T-helper 2 cell treated with Interferon-gamma antibody and Interleukin-4, amounts not matched to agents 5 μg/mL and 100 μg/mL, for 36 hours (primary cell): ENCODE measurements around the gene PRTG.

Experiments used
- DNase-seq: peaks from one replicate; pipeline ENCODE4 v3.0.0; 2021; ENCODE audit warnings: low spot score
- H3K27ac Mint-ChIP-seq: one replicate; pipeline ENCODE4 v1.8.0; 2021; ENCODE audit warnings: mild to moderate bottlenecking, mixed read lengths
- H3K27me3 Mint-ChIP-seq: one replicate; pipeline ENCODE4 v1.8.0; 2021; ENCODE audit warnings: low read depth, mixed read lengths
- H3K36me3 Mint-ChIP-seq: one replicate; pipeline ENCODE4 v1.8.0; 2021; ENCODE audit warnings: low read depth, mixed read lengths
- H3K4me1 Mint-ChIP-seq: one replicate; pipeline ENCODE4 v1.8.0; 2021; ENCODE audit warnings: low read depth, mixed read lengths
- H3K4me3 Mint-ChIP-seq: one replicate; pipeline ENCODE4 v1.8.0; 2022; ENCODE audit warnings: mild to moderate bottlenecking, moderate library complexity, mixed read lengths
- H3K9me3 Mint-ChIP-seq: one replicate; pipeline ENCODE4 v1.8.0; 2021; ENCODE audit warnings: mixed read lengths

Gene PRTG

GRCh38 chr15:55660153-55660552, 82.8 kb downstream of the PRTG start:
- Mint-ChIP-seq H3K4me3 (no peak overlapping the region), H3K4me1 (peaks cover 21% of the 10 kb centered on the region), H3K9me3 (no peaks in the 10 kb centered on the region), H3K36me3 (no peaks in the 10 kb centered on the region), H3K27me3 (peaks cover 2% of the 10 kb centered on the region), H3K27ac (no peak overlapping the region)
- DNase-seq = no peak

- Mint-ChIP-seq H3K4me3 (no peak overlapping the region), H3K27me3 (peaks cover 2% of the 10 kb centered on the region), H3K9me3 (no peaks in the 10 kb centered on the region), H3K27ac (no peak overlapping the region), H3K4me1 (peaks cover 25% of the 10 kb centered on the region), H3K36me3 (no peaks in the 10 kb centered on the region)
- DNase-seq = no peak
These were observed 83.5 kb downstream of the PRTG start for GRCh38 chr15:55659481-55659880.

GRCh38 chr15:55658886-55659285, 84.1 kb downstream of the PRTG start:
- no peak overlapping the region for H3K4me3 Mint-ChIP-seq
- peaks cover 2% of the 10 kb centered on the region for H3K27me3 Mint-ChIP-seq
- no peaks in the 10 kb centered on the region for H3K36me3 Mint-ChIP-seq
- H3K4me1 Mint-ChIP-seq = peaks cover 25% of the 10 kb centered on the region
- H3K27ac Mint-ChIP-seq = no peak overlapping the region
- no peak for DNase-seq
- no peaks in the 10 kb centered on the region for H3K9me3 Mint-ChIP-seq

- Mint-ChIP-seq H3K27ac (no peak overlapping the region), H3K4me3 (no peak overlapping the region), H3K27me3 (peaks cover 2% of the 10 kb centered on the region), H3K36me3 (no peaks in the 10 kb centered on the region), H3K9me3 (no peaks in the 10 kb centered on the region), H3K4me1 (peaks cover 6% of the 10 kb centered on the region)
- no peak for DNase-seq
These were observed 88.4 kb downstream of the PRTG start for GRCh38 chr15:55654561-55655031.

GRCh38 chr15:55652909-55653495, 90.0 kb downstream of the PRTG start:
- DNase-seq = no peak
- H3K27me3 Mint-ChIP-seq = peaks cover 2% of the 10 kb centered on the region
- H3K4me3 Mint-ChIP-seq = no peak overlapping the region
- H3K36me3 Mint-ChIP-seq = no peaks in the 10 kb centered on the region
- no peaks in the 10 kb centered on the region for H3K9me3 Mint-ChIP-seq
- no peak overlapping the region for H3K27ac Mint-ChIP-seq
- peaks cover 4% of the 10 kb centered on the region for H3K4me1 Mint-ChIP-seq

GRCh38 chr15:55652359-55652758, 90.6 kb downstream of the PRTG start:
- H3K27ac Mint-ChIP-seq = no peak overlapping the region
- DNase-seq = no peak
- peaks cover 4% of the 10 kb centered on the region for H3K4me1 Mint-ChIP-seq
- H3K36me3 Mint-ChIP-seq = no peaks in the 10 kb centered on the region
- H3K4me3 Mint-ChIP-seq = no peak overlapping the region
- peaks cover 2% of the 10 kb centered on the region for H3K27me3 Mint-ChIP-seq
- no peaks in the 10 kb centered on the region for H3K9me3 Mint-ChIP-seq

- Mint-ChIP-seq H3K4me3 (no peak overlapping the region), H3K9me3 (no peaks in the 10 kb centered on the region), H3K4me1 (no peaks in the 10 kb centered on the region), H3K27ac (no peak overlapping the region), H3K27me3 (peaks cover 3% of the 10 kb centered on the region), H3K36me3 (no peaks in the 10 kb centered on the region)
- DNase-seq = no peak
These were observed 93.9 kb downstream of the PRTG start for GRCh38 chr15:55649058-55649423.

- no peaks in the 10 kb centered on the region for H3K36me3 Mint-ChIP-seq
- no peaks in the 10 kb centered on the region for H3K9me3 Mint-ChIP-seq
- no peak overlapping the region for H3K4me3 Mint-ChIP-seq
These were observed 104.2 kb downstream of the PRTG start for GRCh38 chr15:55638764-55639163.

GRCh38 chr15:55637086-55637485, 105.9 kb downstream of the PRTG start:
- Mint-ChIP-seq H3K27ac (no peak overlapping the region), H3K4me3 (no peak overlapping the region), H3K9me3 (no peaks in the 10 kb centered on the region), H3K36me3 (no peaks in the 10 kb centered on the region), H3K27me3 (peaks cover 5% of the 10 kb centered on the region), H3K4me1 (no peaks in the 10 kb centered on the region)
- DNase-seq = no peak

More at GRCh38 chr15:55638764-55639163, 104.2 kb downstream of the PRTG start:
- Mint-ChIP-seq H3K27ac (no peak overlapping the region), H3K4me1 (no peaks in the 10 kb centered on the region), H3K27me3 (no peaks in the 10 kb centered on the region)
- DNase-seq = no peak

- no peaks in the 10 kb centered on the region for H3K4me1 Mint-ChIP-seq
- H3K27ac Mint-ChIP-seq = no peak overlapping the region
- H3K27me3 Mint-ChIP-seq = peaks cover 9% of the 10 kb centered on the region
- no peak overlapping the region for H3K4me3 Mint-ChIP-seq
- DNase-seq = no peak
- H3K9me3 Mint-ChIP-seq = no peaks in the 10 kb centered on the region
- H3K36me3 Mint-ChIP-seq = no peaks in the 10 kb centered on the region
These were observed 109.2 kb downstream of the PRTG start for GRCh38 chr15:55633731-55634130.

GRCh38 chr15:55632434-55632833, 110.5 kb downstream of the PRTG start:
- Mint-ChIP-seq H3K4me3 (no peak overlapping the region), H3K27ac (no peak overlapping the region), H3K4me1 (no peaks in the 10 kb centered on the region), H3K36me3 (no peaks in the 10 kb centered on the region), H3K9me3 (no peaks in the 10 kb centered on the region), H3K27me3 (peaks cover 9% of the 10 kb centered on the region)
- DNase-seq = no peak

GRCh38 chr15:55630858-55631257, 112.1 kb downstream of the PRTG start:
- DNase-seq = no peak
- H3K27ac Mint-ChIP-seq = no peak overlapping the region
- H3K36me3 Mint-ChIP-seq = no peaks in the 10 kb centered on the region
- no peak overlapping the region for H3K4me3 Mint-ChIP-seq
- H3K4me1 Mint-ChIP-seq = no peaks in the 10 kb centered on the region
- H3K27me3 Mint-ChIP-seq = peaks cover 9% of the 10 kb centered on the region
- H3K9me3 Mint-ChIP-seq = no peaks in the 10 kb centered on the region

- DNase-seq = no peak
- Mint-ChIP-seq H3K9me3 (no peaks in the 10 kb centered on the region), H3K27ac (no peak overlapping the region), H3K4me3 (no peak overlapping the region), H3K4me1 (no peaks in the 10 kb centered on the region), H3K27me3 (peaks cover 9% of the 10 kb centered on the region), H3K36me3 (no peaks in the 10 kb centered on the region)
These were observed 114.6 kb downstream of the PRTG start for GRCh38 chr15:55628369-55628730.

GRCh38 chr15:55627730-55628368, 115.1 kb downstream of the PRTG start:
- Mint-ChIP-seq H3K4me3 (no peak overlapping the region), H3K27me3 (peaks cover 9% of the 10 kb centered on the region), H3K36me3 (no peaks in the 10 kb centered on the region), H3K27ac (no peak overlapping the region), H3K9me3 (no peaks in the 10 kb centered on the region), H3K4me1 (no peaks in the 10 kb centered on the region)
- DNase-seq = no peak

- Mint-ChIP-seq H3K36me3 (no peaks in the 10 kb centered on the region), H3K4me1 (no peaks in the 10 kb centered on the region), H3K4me3 (no peak overlapping the region), H3K27ac (no peak overlapping the region), H3K27me3 (peaks cover 20% of the 10 kb centered on the region), H3K9me3 (no peaks in the 10 kb centered on the region)
- DNase-seq = no peak
These were observed 123.2 kb downstream of the PRTG start for GRCh38 chr15:55619783-55620182.
